Thymus (tissue), 11 donors: Measurements from ENCODE around the gene GMCL2. TPM values are rescaled to one million over a fixed set of nuclear protein-coding genes. Genes with fewer than 3 reads are reported as not detected.
A peak's percentile ranks its signal among the peaks of the same experiment; 100 is the strongest.

Experiments used
- DNase-seq, 9 donors: peaks; one replicate each; pipeline ENCODE4 v3.0.0-alpha.2; 2013; ENCODE audit warnings: low spot score in 9 of 9, low read depth in 6 of 9, missing footprints in 1 of 9
- H3K27ac ChIP-seq, 2 donors: one replicate each; pipeline ENCODE4 v1.5.1; 2013; ENCODE audit warnings: control low read depth in 1 of 2, low read depth in 1 of 2, low read length in 1 of 2, mild to moderate bottlenecking in 1 of 2, moderate library complexity in 1 of 2
- H3K27me3 ChIP-seq, 2 donors: one replicate each; pipeline ENCODE4 v1.5.1; 2013; ENCODE audit warnings: low read length in 1 of 2; ENCODE audit not compliant: control insufficient read depth in 2 of 2, insufficient read depth in 1 of 2
- H3K36me3 ChIP-seq, 2 donors: one replicate each; pipeline ENCODE4 v1.5.1; 2013; ENCODE audit warnings: low read length in 1 of 2, mild to moderate bottlenecking in 1 of 2, moderate library complexity in 1 of 2; ENCODE audit not compliant: control insufficient read depth in 2 of 2, insufficient read depth in 2 of 2
- H3K4me1 ChIP-seq, 2 donors: one replicate each; pipeline ENCODE4 v1.5.1; 2013; ENCODE audit warnings: low read length in 2 of 2; ENCODE audit not compliant: control insufficient read depth in 2 of 2, insufficient read depth in 2 of 2
- H3K4me3 ChIP-seq, 2 donors: one replicate each; pipeline ENCODE4 v1.5.1; 2013; ENCODE audit warnings: low read length in 2 of 2, control low read depth in 1 of 2, mild to moderate bottlenecking in 1 of 2
- H3K9me3 ChIP-seq, 2 donors: one replicate each; pipeline ENCODE4 v1.5.1; 2013; ENCODE audit warnings: low read length in 1 of 2, mild to moderate bottlenecking in 1 of 2; ENCODE audit not compliant: control insufficient read depth in 2 of 2, insufficient read depth in 1 of 2
- WGBS: extraction: QIAGEN DNeasy Blood & Tissue Kit; methylation state at CpG from one replicate; pipeline ENCODE4 v1.1.7; 2013; 5-methylcytosine and 5-hydroxymethylcytosine counted together
- polyA plus RNA-seq: library from polyadenylated mRNA; stranded (reverse); fragments of 200-250 nt; gene quantifications from one replicate; pipeline ENCODE4 v1.2.3, GENCODE V29; 2013
- total RNA-seq: library from RNA; stranded (reverse); fragments of 120-200 nt; gene quantifications from one replicate; pipeline ENCODE4 v1.2.4, GENCODE V29; 2013
- donor health status: healthy.

GMCL2 gene
- total and polyA plus RNA-seq, 2 donors: under 0.01 TPM

DNA sequence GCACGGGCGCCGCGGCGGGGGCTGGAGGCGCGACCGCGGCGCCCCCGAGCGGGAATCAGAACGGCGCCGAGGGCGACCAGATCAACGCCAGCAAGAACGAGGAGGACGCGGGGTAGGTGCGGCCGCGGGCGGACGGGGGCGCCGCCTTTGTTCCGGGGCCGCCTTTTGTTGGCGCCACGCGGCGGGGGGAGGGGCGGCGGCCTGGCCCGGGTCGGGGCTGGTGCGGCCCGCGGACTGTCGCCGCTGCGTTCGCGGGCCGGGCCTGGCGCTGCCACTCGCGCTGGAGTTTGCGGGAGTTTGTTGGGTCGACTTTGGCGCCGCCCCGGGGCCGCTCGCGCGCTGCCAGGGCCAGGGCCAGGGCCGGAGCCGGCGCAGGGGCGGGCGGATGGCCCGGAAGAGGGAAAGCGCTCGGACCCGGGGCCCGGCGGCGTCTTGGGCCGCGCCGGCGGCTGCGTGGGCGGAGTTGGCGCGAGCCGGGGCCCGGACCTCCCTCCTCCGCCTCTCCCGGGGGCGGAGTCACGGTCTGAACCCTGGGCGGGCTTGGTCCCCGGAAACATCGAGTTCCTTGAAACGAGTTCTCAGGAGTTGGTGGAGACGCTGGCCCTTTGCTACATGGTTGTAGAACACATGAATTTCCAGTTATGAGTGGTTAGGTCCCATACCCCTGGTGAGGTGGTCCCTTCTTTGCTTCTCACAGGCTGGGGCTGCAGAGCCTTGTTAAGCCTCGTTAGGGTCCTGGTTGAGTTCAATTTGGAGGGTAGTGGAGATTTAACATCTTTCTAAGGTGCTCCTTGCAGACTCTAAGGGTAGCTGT is 18.0 kb upstream of the GMCL2 start:
- peak overlapping the region; percentile 75 to 93 for H3K27ac ChIP-seq
- DNase-seq: peak in 8 of 9 donors; percentile 52 to 86 (median 72)
- H3K36me3 ChIP-seq: peaks cover 32 to 44% of the 10 kb centered on the region in 2 donors
- H3K9me3 ChIP-seq: no peaks in the 10 kb centered on the region
- H3K4me3 ChIP-seq: peak overlapping the region; percentile 72 to 75
- WGBS: under 1% methylated on average over 90 of the region's 90 CpGs
- peaks cover 17 to 22% of the 10 kb centered on the region in 2 donors for H3K4me1 ChIP-seq
- H3K27me3 ChIP-seq: no peaks in the 10 kb centered on the region

DNA sequence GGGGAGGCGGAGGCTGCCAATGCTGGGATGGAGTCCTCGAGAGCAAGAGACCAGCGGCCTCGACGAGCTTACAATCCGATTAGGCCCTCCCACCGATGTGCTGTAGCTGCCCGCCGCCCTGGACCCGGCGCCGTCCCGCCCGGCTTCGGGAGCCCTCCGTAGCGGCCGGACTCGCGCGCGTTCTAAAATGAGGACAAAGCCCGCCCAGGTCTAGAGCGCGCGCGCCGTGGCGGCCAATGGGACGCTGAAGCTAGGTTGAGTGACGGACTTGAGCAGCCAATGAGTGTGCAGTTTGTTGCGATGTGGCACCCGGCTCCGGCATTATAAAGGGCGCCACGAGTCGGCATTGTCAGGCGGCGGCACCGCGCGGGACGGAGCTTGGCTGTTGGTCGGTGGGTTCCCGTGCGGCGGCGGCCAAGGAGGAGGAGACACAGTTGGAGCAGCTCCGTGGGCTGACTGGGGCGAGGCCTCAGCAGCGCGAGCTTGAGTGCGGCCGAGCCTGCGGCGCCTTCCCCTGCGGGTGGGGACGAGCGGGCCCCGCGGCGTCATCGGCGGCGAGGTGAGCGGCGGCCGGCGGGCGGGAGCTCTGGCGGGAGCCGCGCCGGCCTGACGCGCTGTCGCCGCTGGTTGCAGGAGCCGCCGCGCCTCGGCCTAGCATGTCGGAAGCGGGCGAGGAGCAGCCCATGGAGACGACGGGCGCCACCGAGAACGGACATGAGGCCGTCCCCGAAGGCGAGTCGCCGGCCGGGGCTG is 17.2 kb upstream of the GMCL2 start, which contains the start of gene HNRNPAB:
Gene HNRNPAB, plus strand, starts transcription at position 352 of the 753 bp plus-strand sequence. Its CDS starts 305 bp downstream, at position 657.
- H3K4me1 ChIP-seq: peaks cover 17 to 22% of the 10 kb centered on the region in 2 donors

DNA sequence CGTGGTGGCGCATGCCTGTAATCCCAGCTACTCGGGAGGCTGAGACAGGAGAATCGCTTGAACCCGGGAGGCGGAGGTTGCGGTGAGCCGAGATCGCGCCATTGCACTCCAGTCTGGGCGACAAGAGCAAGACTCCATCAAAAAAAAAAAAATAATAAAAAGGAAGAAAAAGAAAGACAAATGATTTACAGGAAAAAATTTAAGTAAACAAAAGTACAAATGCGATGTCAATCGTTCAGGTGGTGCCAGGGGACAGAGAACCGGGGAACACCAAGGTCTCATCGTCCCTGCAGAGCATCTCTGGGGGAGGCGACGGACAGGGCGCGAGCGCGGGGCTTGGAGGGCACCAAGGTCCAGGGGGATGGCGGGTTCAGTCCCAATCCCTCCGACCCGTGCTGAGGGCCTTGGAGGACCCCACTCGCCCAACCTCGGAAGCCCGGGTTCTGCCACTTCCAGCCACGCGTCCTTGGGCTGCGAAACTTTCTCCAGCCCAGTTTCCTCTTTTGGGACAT is 16.6 kb upstream of the GMCL2 start:
- H3K27me3 ChIP-seq: no peaks in the 10 kb centered on the region
- H3K27ac ChIP-seq: no peak overlapping the region
- H3K36me3 ChIP-seq: peaks cover 18 to 29% of the 10 kb centered on the region in 2 donors
- DNase-seq: no peak
- H3K9me3 ChIP-seq: no peaks in the 10 kb centered on the region
- H3K4me1 ChIP-seq: peaks cover 17 to 22% of the 10 kb centered on the region in 2 donors
- H3K4me3 ChIP-seq: peak overlapping the region; percentile 68 to 75
- WGBS: 28% methylated on average over 30 of the region's 30 CpGs

More for the DNA sequence above, 17.2 kb upstream of the GMCL2 start, which contains the start of gene HNRNPAB:
- H3K9me3 ChIP-seq: no peaks in the 10 kb centered on the region
- H3K4me3 ChIP-seq: peak within 1 kb of the TSS; percentile 72 to 75
- peaks cover 24 to 36% of the 10 kb centered on the region in 2 donors for H3K36me3 ChIP-seq
- WGBS: under 1% methylated on average over 96 of the region's 96 CpGs
- peak within 1 kb of the TSS; percentile 87 to 93 for H3K27ac ChIP-seq
- DNase-seq: peak; percentile 93 to 99 (median 95)
- no peaks in the 10 kb centered on the region for H3K27me3 ChIP-seq

DNA sequence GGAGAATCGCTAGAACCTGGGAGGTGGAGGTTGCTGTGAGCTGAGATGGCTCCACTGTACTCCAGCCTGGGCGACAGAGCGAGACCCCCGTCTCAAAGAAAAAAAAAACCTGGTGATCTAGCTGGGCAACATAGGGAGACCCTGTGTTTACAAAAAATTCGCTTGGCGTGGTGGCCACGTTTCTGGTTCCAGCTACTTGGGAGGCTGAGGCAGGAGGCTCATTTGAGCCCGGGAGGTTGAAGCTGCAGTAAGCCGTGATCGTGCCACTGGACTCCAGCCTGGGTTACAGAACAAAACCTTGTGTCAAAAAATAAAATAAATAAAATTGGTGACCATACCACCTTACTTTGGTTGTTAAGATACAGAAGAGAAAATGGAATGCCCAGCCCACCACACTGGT is 15.4 kb upstream of the GMCL2 start:
- H3K4me1 ChIP-seq: peaks cover 17 to 22% of the 10 kb centered on the region in 2 donors
- 98% methylated on average over 10 of the region's 10 CpGs for WGBS

DNA sequence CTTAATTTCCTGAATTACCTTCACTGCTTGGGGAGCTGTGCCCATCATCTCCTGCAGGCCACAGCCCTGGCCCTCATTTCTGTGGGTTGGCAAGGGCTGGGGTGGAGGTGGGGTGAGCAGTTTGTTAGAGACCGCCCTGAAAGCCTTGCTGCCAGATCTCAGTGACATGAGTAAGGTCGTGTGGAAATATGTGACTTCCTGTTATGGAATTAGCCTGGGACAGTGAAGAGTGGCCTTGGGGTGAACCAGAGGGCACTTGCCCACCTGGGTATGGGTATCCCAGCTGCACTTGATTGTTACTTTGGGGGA is 14.7 kb upstream of the GMCL2 start:
- Histone ChIP-seq H3K4me3 (no peak overlapping the region), H3K36me3 (peaks cover 3 to 12% of the 10 kb centered on the region in 2 donors), H3K4me1 (peaks cover 12 to 15% of the 10 kb centered on the region in 2 donors), H3K9me3 (no peaks in the 10 kb centered on the region), H3K27ac (no peak overlapping the region), H3K27me3 (no peaks in the 10 kb centered on the region)
- no peak for DNase-seq
- 61% methylated on average over 2 of the region's 2 CpGs for WGBS

More for the DNA sequence above, 15.4 kb upstream of the GMCL2 start:
- DNase-seq: no peak
- H3K4me3 ChIP-seq: no peak overlapping the region
- H3K36me3 ChIP-seq: peaks cover 9 to 18% of the 10 kb centered on the region in 2 donors
- H3K27me3 ChIP-seq: no peaks in the 10 kb centered on the region
- no peak overlapping the region for H3K27ac ChIP-seq
- no peaks in the 10 kb centered on the region for H3K9me3 ChIP-seq

DNA sequence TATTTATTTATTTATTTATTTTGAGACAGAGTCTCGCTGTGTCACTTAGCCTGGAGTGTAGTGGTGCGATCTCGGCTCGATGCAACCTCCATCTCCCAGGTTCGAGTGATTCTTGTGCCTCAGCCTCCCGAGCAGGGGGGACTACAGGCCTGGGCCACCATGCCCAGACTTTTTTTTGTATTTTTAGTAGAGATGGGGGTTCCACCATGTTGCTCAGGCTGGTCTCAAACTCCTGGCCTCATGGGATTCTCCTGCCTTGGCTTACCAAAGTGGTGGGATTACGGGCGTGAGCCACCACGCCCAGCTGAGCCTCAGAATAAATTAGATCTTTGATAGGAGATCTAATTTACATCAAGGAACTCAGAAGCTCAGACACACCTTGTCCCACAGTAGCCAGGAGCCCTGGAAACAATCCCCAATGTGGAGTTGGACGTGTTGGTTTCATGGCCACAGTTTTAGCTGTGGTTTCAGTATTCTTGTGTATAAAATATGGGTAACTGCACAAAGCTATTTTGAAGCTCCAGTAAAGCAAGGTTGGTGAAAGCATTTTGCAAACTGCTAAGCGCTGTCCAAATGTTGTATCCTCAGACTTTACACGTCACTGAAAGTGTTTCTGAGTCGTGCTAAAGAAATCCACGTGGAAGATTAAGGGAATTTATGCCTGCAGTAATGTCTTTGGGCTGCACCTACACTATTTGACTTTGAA is 14.2 kb upstream of the GMCL2 start:
- H3K4me1 ChIP-seq: peaks cover 8 to 10% of the 10 kb centered on the region in 2 donors
- H3K36me3 ChIP-seq: peaks cover 0 to 7% of the 10 kb centered on the region in 2 donors
- H3K9me3 ChIP-seq: no peaks in the 10 kb centered on the region
- WGBS: 95% methylated on average over 14 of the region's 14 CpGs
- H3K27ac ChIP-seq: no peak overlapping the region
- no peak for DNase-seq
- H3K27me3 ChIP-seq: no peaks in the 10 kb centered on the region
- no peak overlapping the region for H3K4me3 ChIP-seq

DNA sequence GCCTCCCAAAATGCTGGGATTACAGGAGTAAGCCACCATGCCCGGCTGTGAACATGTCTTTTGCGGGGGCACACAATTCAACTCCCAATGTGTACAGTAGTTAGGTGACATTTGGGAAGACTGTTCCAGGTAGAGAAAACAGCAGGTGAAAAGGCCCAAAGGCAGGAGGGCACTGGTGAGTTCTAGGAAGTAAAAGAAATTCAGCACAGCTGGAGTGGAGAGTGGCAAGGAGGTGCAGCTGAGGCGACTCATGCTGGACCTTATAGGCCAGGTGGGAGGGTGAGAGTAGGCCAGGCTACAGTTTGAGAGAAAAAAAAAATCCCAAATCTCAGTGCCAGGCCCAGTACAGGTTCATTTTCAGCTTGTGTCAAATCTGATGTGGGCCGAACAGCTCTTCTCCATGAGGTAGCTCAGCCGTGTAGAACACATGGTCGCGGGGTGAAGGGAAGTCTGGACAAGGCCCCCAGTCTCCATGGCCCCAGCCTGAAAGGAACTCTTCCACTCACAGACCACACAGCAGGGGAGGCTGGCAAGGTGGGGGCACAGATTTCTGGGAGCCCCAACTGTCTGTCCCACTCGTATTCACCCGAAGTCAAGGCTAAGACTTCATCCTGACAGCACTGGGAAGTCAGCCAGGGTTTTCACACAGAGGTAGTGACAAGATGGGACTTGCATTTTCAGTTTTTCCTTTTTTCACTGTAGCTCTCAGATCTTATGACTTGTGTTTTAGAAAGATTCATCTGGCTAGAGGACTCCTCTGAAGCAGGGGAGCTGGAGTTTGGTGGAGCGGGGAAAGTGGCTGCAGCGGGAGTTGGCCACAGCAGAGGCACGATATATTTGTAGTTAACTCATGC is 12.6 kb upstream of the GMCL2 start:
- no peaks in the 10 kb centered on the region for H3K36me3 ChIP-seq
- H3K4me1 ChIP-seq: peaks cover 0 to 4% of the 10 kb centered on the region in 2 donors
- H3K27me3 ChIP-seq: no peaks in the 10 kb centered on the region
- 90% methylated on average over 12 of the region's 12 CpGs for WGBS
- DNase-seq: no peak
- H3K4me3 ChIP-seq: no peak overlapping the region
- no peaks in the 10 kb centered on the region for H3K9me3 ChIP-seq
- H3K27ac ChIP-seq: no peak overlapping the region

DNA sequence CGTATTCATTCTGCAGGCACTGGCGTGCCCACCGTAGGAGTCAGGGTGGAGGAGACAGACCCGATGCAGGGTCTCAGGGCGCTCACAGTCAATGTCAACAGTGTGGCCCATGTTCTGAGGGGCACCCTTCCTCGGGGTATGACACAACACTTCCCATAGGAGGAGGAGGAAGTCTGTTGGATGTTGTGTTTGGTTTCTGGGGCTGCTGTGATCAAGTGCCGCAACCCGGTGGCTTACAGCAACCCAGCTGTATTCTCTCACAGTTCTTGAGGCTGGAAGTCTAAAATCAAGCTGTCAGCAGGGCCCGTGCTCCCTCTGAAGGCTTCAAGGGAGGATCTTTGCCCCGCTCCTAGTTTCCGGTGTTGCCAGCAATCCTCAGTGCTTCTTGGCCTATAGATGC is 11.5 kb upstream of the GMCL2 start:
- WGBS: 88% methylated on average over 11 of the region's 11 CpGs
- Histone ChIP-seq H3K36me3 (no peaks in the 10 kb centered on the region), H3K9me3 (no peaks in the 10 kb centered on the region), H3K4me3 (no peak overlapping the region), H3K27me3 (peaks cover 0 to 2% of the 10 kb centered on the region in 2 donors), H3K27ac (no peak overlapping the region), H3K4me1 (peaks cover 0 to 11% of the 10 kb centered on the region in 2 donors)
- DNase-seq: no peak
